GM23248 (cell line): ENCODE results near the gene ATP2B3. TPM values are rescaled to one million over a fixed set of nuclear protein-coding genes. Genes with fewer than 3 reads are reported as not detected.

ENCODE experiments used
- DNase-seq: peaks from one replicate; pipeline ENCODE4 v3.0.0-alpha.2; 2015
- H2AFZ ChIP-seq: fragments of 200-600 bp; sonication (generic); 2 replicates; pipeline ENCODE4 v1.6.1; 2016; ENCODE audit warnings: antibody characterized with exemption
- H3F3A ChIP-seq: fragments of 200-600 bp; sonication (generic); 2 replicates; pipeline ENCODE4 v1.6.1; 2016; ENCODE audit warnings: mild to moderate bottlenecking, antibody characterized with exemption, mixed run types; ENCODE audit not compliant: insufficient read depth
- H3K27ac ChIP-seq: fragments of 200-600 bp; sonication (generic); 2 replicates; pipeline ENCODE4 v1.5.1; 2016; ENCODE audit warnings: mild to moderate bottlenecking
- H3K27me3 ChIP-seq: fragments of 200-600 bp; sonication (generic); replicated peaks from 2 replicates; pipeline ENCODE4 v1.6.1; 2016; ENCODE audit warnings: mild to moderate bottlenecking; ENCODE audit not compliant: insufficient read depth
- H3K36me3 ChIP-seq: fragments of 200-600 bp; sonication (generic); 2 replicates; pipeline ENCODE4 v1.6.1; 2016; ENCODE audit warnings: low read depth, mild to moderate bottlenecking
- H3K4me1 ChIP-seq: fragments of 200-600 bp; sonication (generic); 2 replicates; pipeline ENCODE4 v1.6.1; 2016; ENCODE audit warnings: mild to moderate bottlenecking; ENCODE audit not compliant: insufficient read depth
- H3K4me2 ChIP-seq: fragments of 200-600 bp; sonication (generic); one replicate; pipeline ENCODE4 v1.6.1; 2016; ENCODE audit warnings: mild to moderate bottlenecking; ENCODE audit not compliant: unreplicated experiment
- H3K4me3 ChIP-seq: fragments of 200-600 bp; sonication (generic); 2 replicates; pipeline ENCODE4 v1.5.1; 2016; ENCODE audit warnings: mild to moderate bottlenecking
- H3K79me2 ChIP-seq: fragments of 200-600 bp; sonication (generic); 2 replicates; pipeline ENCODE4 v1.6.1; 2016; ENCODE audit warnings: mild to moderate bottlenecking; ENCODE audit not compliant: insufficient read depth
- H3K9ac ChIP-seq: fragments of 200-600 bp; sonication (generic); 2 replicates; pipeline ENCODE4 v1.6.1; 2016; ENCODE audit warnings: mild to moderate bottlenecking
- H3K9me2 ChIP-seq: fragments of 200-600 bp; sonication (generic); 2 replicates; pipeline ENCODE4 v1.6.1; 2016; ENCODE audit warnings: mixed run types, mild to moderate bottlenecking, moderate library complexity; ENCODE audit not compliant: insufficient read depth
- H3K9me3 ChIP-seq: fragments of 200-600 bp; sonication (generic); one replicate; pipeline ENCODE4 v1.6.1; 2017; ENCODE audit warnings: low read depth
- H4K20me1 ChIP-seq: fragments of 200-600 bp; sonication (generic); 2 replicates; pipeline ENCODE4 v1.6.0; 2016; ENCODE audit not compliant: insufficient read depth
- EZH2 ChIP-seq: fragments of 200-600 bp; sonication (generic); IDR thresholded peaks from 2 replicates; pipeline ENCODE4 v1.6.1; 2018; ENCODE audit warnings: antibody characterized with exemption, mild to moderate bottlenecking; ENCODE audit not compliant: insufficient read depth, poor library complexity, severe bottlenecking
- EZH2phosphoT487 ChIP-seq: fragments of 200-600 bp; sonication (generic); IDR thresholded peaks from 2 replicates; pipeline ENCODE4 v1.6.1; 2018; ENCODE audit warnings: antibody characterized with exemption, moderate library complexity, mild to moderate bottlenecking, low read depth; ENCODE audit not compliant: insufficient read depth
- WGBS, 2 experiments: methylation state at CpG; one replicate each; pipeline ENCODE4 v1.1.6; 2015 to 2017; ENCODE audit warnings: low lambda C conversion rate in 2 of 2, low coverage in 1 of 2; ENCODE audit errors: missing lambda C conversion rate in 2 of 2; 5-methylcytosine and 5-hydroxymethylcytosine counted together
- in situ Hi-C: fragments of 300-500 bp; cut with MboI; formaldehyde crosslinking; loops from 2 replicates; pipeline ENCODE4 v1.15.0; 2020
- polyA plus RNA-seq: library from polyadenylated mRNA; unstranded; fragments of >200 nt; fragmentation: Nextera tagmentation; extraction: Ambion mirVana; gene quantifications from 2 replicates; pipeline ENCODE4 v1.2.1, GENCODE V29; 2016
- total RNA-seq: library from RNA; depleted of rRNA; stranded (reverse); fragments of >200 nt; shearing (Covaris generic); gene quantifications from 2 replicates; pipeline ENCODE4 v1.2.3, GENCODE V29; 2014

ATP2B3 gene
- total and polyA plus RNA-seq, 2 experiments from 2014 or later: not detected

- H3K4me1 ChIP-seq: no peaks in the 10 kb centered on the region
- TF ChIP-seq EZH2phosphoT487: no peak
- TF ChIP-seq EZH2: no peak
- no peak for DNase-seq
- in situ Hi-C loops: no loop called here
- H4K20me1 ChIP-seq: no peaks in the 10 kb centered on the region
- no peak overlapping the region for H2AFZ ChIP-seq
- H3K36me3 ChIP-seq: no peaks in the 10 kb centered on the region
- 40 to 70% methylated on average over 1 to 2 of the region's 2 CpGs for WGBS, 2 experiments
- H3K9me3 ChIP-seq: no peaks in the 10 kb centered on the region
- H3K9ac ChIP-seq: no peak overlapping the region
- no peaks in the 10 kb centered on the region for H3K27me3 ChIP-seq
- H3K4me3 ChIP-seq: no peak overlapping the region
- H3K79me2 ChIP-seq: no peaks in the 10 kb centered on the region
- H3K4me2 ChIP-seq: no peak overlapping the region
- H3F3A ChIP-seq: no peaks in the 10 kb centered on the region
- no peaks in the 10 kb centered on the region for H3K9me2 ChIP-seq
- H3K27ac ChIP-seq: no peak overlapping the region
These were observed 61.4 kb downstream of the ATP2B3 start for GRCh38 chrX:153578889-153579288.

GRCh38 chrX:153580700-153581386 lies 63.4 kb downstream of the ATP2B3 start:
- DNase-seq: no peak
- no peaks in the 10 kb centered on the region for H3K9me3 ChIP-seq
- H3K36me3 ChIP-seq: no peaks in the 10 kb centered on the region
- H3K4me3 ChIP-seq: no peak overlapping the region
- H2AFZ ChIP-seq: no peak overlapping the region
- no peaks in the 10 kb centered on the region for H3K27me3 ChIP-seq
- TF ChIP-seq EZH2 (no peak), EZH2phosphoT487 (no peak)
- H3K9ac ChIP-seq: no peak overlapping the region
- no peaks in the 10 kb centered on the region for H4K20me1 ChIP-seq
- no peaks in the 10 kb centered on the region for H3K79me2 ChIP-seq
- no peak overlapping the region for H3K4me2 ChIP-seq
- 69 to 80% methylated on average over 8 to 14 of the region's 14 CpGs for WGBS, 2 experiments
- no peaks in the 10 kb centered on the region for H3F3A ChIP-seq
- H3K9me2 ChIP-seq: no peaks in the 10 kb centered on the region
- H3K27ac ChIP-seq: no peak overlapping the region
- no peaks in the 10 kb centered on the region for H3K4me1 ChIP-seq
- in situ Hi-C loops: no loop called here

- no peak overlapping the region for H3K9ac ChIP-seq
- no peak for TF ChIP-seq EZH2phosphoT487
- no peak for TF ChIP-seq EZH2
- H3K4me1 ChIP-seq: no peaks in the 10 kb centered on the region
- no peaks in the 10 kb centered on the region for H3K79me2 ChIP-seq
- WGBS, 2 experiments: 23 to 45% methylated on average over 7 to 13 of the region's 13 CpGs
- DNase-seq: no peak
- no peaks in the 10 kb centered on the region for H3K36me3 ChIP-seq
- no peak overlapping the region for H2AFZ ChIP-seq
- no peak overlapping the region for H3K4me2 ChIP-seq
- no peaks in the 10 kb centered on the region for H3K9me3 ChIP-seq
- no peaks in the 10 kb centered on the region for H3F3A ChIP-seq
- in situ Hi-C loops: no loop called here
- no peak overlapping the region for H3K27ac ChIP-seq
- no peak overlapping the region for H3K4me3 ChIP-seq
- H3K9me2 ChIP-seq: no peaks in the 10 kb centered on the region
- no peaks in the 10 kb centered on the region for H3K27me3 ChIP-seq
- H4K20me1 ChIP-seq: no peaks in the 10 kb centered on the region
These were observed 65.5 kb downstream of the ATP2B3 start for GRCh38 chrX:153582896-153583295.

GRCh38 chrX:153583433-153583832 lies 66.0 kb downstream of the ATP2B3 start:
- Histone ChIP-seq H4K20me1 (no peaks in the 10 kb centered on the region), H3F3A (no peaks in the 10 kb centered on the region), H3K4me3 (no peak overlapping the region), H3K9me3 (no peaks in the 10 kb centered on the region), H3K79me2 (no peaks in the 10 kb centered on the region), H3K9ac (no peak overlapping the region), H3K27ac (no peak overlapping the region), H3K4me2 (no peak overlapping the region), H3K4me1 (no peaks in the 10 kb centered on the region), H3K36me3 (no peaks in the 10 kb centered on the region), H3K9me2 (no peaks in the 10 kb centered on the region), H3K27me3 (no peaks in the 10 kb centered on the region), H2AFZ (no peak overlapping the region)
- DNase-seq: peak; percentile 26
- WGBS, 2 experiments: 60 to 90% methylated on average over 1 to 2 of the region's 2 CpGs
- in situ Hi-C loops: no loop called here
- TF ChIP-seq EZH2phosphoT487 (no peak), EZH2 (no peak)
